ENCODE measurements around the gene FMR1NB.

Gene FMR1NB

DNA sequence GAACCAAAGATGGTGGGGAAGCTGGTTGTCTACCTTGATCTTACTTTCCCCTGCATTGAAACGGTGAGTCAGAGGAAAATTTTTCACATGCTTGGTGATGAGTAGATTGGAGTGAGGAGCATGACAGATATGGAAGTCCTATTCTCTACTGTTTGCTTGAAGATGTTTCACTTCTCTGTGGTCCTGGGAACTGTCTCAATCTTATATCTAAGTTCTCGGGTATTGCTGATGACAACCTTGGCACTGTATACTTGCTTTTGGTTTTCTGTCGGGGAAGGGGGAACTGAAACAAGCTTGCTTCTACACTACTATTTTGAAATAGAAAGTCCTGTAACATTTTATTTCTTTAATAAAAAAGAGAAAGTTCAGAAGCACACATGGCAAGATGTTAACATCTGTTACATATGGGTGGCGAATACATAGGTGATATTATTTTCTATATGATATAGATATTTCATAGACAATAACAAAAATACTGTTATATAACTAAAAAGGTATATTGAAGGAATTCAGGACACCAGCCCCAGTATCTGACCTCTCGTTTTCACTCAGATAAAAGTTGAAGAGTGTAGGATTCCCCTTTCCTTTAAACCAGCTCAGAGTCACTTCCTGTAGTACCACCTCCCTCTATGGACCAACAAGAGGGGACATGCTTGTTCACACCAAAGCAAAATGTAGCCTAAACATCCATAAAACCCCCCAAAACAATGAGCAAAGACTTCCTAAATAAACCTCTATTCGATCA, 88.8 kb downstream of the FMR1NB start:
- H3K4me3 ChIP-seq (ENCODE audit: low read depth in 1 of 2, low read length in 2 of 2), result no peak overlapping the region
- no peaks in the 10 kb centered on the region for H3K36me3 ChIP-seq (ENCODE audit: insufficient read depth, low read length)
- ATAC-seq (ENCODE audit: insufficient read depth, low read depth), result no peak
- DNase-seq, result no peak
- no peak for TF ChIP-seq EZH2 (IDR thresholded peaks at IDR 0.05; ENCODE audit: borderline replicate concordance, low read depth, low read length, severe bottlenecking)
- TF ChIP-seq, protein P1, sequence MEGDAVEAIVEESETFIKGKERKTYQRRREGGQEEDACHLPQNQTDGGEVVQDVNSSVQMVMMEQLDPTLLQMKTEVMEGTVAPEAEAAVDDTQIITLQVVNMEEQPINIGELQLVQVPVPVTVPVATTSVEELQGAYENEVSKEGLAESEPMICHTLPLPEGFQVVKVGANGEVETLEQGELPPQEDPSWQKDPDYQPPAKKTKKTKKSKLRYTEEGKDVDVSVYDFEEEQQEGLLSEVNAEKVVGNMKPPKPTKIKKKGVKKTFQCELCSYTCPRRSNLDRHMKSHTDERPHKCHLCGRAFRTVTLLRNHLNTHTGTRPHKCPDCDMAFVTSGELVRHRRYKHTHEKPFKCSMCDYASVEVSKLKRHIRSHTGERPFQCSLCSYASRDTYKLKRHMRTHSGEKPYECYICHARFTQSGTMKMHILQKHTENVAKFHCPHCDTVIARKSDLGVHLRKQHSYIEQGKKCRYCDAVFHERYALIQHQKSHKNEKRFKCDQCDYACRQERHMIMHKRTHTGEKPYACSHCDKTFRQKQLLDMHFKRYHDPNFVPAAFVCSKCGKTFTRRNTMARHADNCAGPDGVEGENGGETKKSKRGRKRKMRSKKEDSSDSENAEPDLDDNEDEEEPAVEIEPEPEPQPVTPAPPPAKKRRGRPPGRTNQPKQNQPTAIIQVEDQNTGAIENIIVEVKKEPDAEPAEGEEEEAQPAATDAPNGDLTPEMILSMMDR (IDR thresholded peaks at IDR 0.05; ENCODE audit: borderline replicate concordance, extremely low read depth, low read length, poor library complexity, severe bottlenecking), result no peak
- H3K9me3 ChIP-seq (ENCODE audit: insufficient read depth, low read length, severe bottlenecking), result no peaks in the 10 kb centered on the region
- no peak overlapping the region for H3K27ac ChIP-seq (ENCODE audit: low read length)
- no peak overlapping the region for H3K4me2 ChIP-seq (ENCODE audit: insufficient read depth, low read length)
- H3K27me3 ChIP-seq (ENCODE audit: insufficient read depth, low read length, poor library complexity), result no peaks in the 10 kb centered on the region
- no peak overlapping the region for H2AFZ ChIP-seq (ENCODE audit: low read depth, low read length)
- H3K9ac ChIP-seq (ENCODE audit: low read depth, low read length), result no peak overlapping the region
- no peaks in the 10 kb centered on the region for H4K20me1 ChIP-seq (ENCODE audit: insufficient read depth, low read length)
- H3K79me2 ChIP-seq (ENCODE audit: insufficient read depth, low read length), result no peaks in the 10 kb centered on the region
- no peaks in the 10 kb centered on the region for H3K4me1 ChIP-seq (ENCODE audit: insufficient read depth, low read length)

DNA sequence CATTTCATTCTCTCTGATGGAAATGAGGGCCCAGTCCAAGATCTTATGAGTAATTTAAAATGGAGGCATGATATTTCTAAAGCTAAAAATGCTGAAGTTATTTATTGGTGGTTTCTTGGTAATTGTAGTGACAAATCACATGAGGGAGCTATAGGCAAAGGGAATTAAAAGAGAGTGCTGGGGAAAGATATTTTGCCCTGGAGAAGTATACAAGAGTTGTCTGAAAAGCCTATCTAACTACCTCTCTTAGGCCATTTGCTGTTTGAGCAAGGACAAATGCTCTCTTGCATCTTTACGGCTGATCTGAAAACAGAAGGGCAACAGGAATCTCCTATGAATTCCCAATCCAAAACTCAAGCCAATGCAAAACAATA, 89.4 kb downstream of the FMR1NB start:
- H3K27me3 ChIP-seq (ENCODE audit: insufficient read depth, low read length, poor library complexity), result no peaks in the 10 kb centered on the region
- DNase-seq (no peak), ATAC-seq (ENCODE audit: insufficient read depth, low read depth) (no peak)
- no peak for TF ChIP-seq EZH2 (IDR thresholded peaks at IDR 0.05; ENCODE audit: borderline replicate concordance, low read depth, low read length, severe bottlenecking)
- H3K27ac ChIP-seq (ENCODE audit: low read length), result no peak overlapping the region
- H2AFZ ChIP-seq (ENCODE audit: low read depth, low read length), result no peak overlapping the region
- H3K4me2 ChIP-seq (ENCODE audit: insufficient read depth, low read length), result no peak overlapping the region
- no peak overlapping the region for H3K4me3 ChIP-seq (ENCODE audit: low read depth in 1 of 2, low read length in 2 of 2)
- H3K9ac ChIP-seq (ENCODE audit: low read depth, low read length), result no peak overlapping the region
- no peaks in the 10 kb centered on the region for H3K4me1 ChIP-seq (ENCODE audit: insufficient read depth, low read length)
- no peaks in the 10 kb centered on the region for H3K9me3 ChIP-seq (ENCODE audit: insufficient read depth, low read length, severe bottlenecking)
- H4K20me1 ChIP-seq (ENCODE audit: insufficient read depth, low read length), result no peaks in the 10 kb centered on the region
- no peaks in the 10 kb centered on the region for H3K79me2 ChIP-seq (ENCODE audit: insufficient read depth, low read length)
- H3K36me3 ChIP-seq (ENCODE audit: insufficient read depth, low read length), result no peaks in the 10 kb centered on the region
